IPS-15b (cell line): Measurements from ENCODE around the gene NRGN.

Source experiments
- H3K27me3 ChIP-seq: one replicate; pipeline ENCODE4 v1.6.1; 2013; ENCODE audit warnings: low read length; ENCODE audit not compliant: control insufficient read depth, insufficient read depth
- H3K36me3 ChIP-seq: one replicate; pipeline ENCODE4 v1.6.1; 2013; ENCODE audit warnings: low read length; ENCODE audit not compliant: control insufficient read depth, insufficient read depth
- H3K4me1 ChIP-seq: one replicate; pipeline ENCODE4 v1.6.1; 2013; ENCODE audit warnings: mild to moderate bottlenecking, low read length; ENCODE audit not compliant: control insufficient read depth, insufficient read depth
- H3K4me3 ChIP-seq: one replicate; pipeline ENCODE4 v1.5.1; 2013; ENCODE audit warnings: low read depth, low read length
- H3K9ac ChIP-seq: one replicate; pipeline ENCODE4 v1.6.1; 2013; ENCODE audit warnings: low read depth, mild to moderate bottlenecking, low read length
- H3K9me3 ChIP-seq: one replicate; pipeline ENCODE4 v1.6.1; 2013; ENCODE audit warnings: mild to moderate bottlenecking, low read length; ENCODE audit not compliant: control insufficient read depth, insufficient read depth

The NRGN gene

DNA sequence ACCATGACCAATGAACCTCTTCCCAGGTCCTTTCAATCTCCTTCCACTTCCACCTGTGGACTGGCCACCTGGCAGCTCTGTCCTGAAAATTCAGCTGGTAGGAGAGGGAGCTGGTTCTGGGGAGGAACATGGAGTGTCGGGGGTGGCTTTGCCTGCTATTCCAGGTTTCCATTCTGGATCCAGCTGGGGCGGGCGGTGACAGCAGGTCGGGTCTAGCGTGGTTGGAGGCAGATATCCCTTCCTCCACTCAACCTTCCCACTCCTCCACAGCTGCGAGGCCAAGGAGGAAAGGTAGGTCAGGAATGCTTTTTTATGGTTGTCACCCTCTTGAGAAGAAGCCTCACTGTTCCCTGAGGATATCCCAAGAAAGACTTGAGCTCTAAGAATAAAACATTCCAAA lies 3.3 kb downstream of the NRGN start:
- Histone ChIP-seq H3K9ac (no peak overlapping the region), H3K9me3 (no peaks in the 10 kb centered on the region), H3K4me3 (peak overlapping the region; percentile 1), H3K27me3 (peaks cover 91% of the 10 kb centered on the region), H3K36me3 (no peaks in the 10 kb centered on the region), H3K4me1 (peaks cover 12% of the 10 kb centered on the region)

GRCh38 chr11:124745270-124745834 lies 5.6 kb downstream of the NRGN start:
- H3K4me3 ChIP-seq: peak overlapping the region; percentile 85

DNA sequence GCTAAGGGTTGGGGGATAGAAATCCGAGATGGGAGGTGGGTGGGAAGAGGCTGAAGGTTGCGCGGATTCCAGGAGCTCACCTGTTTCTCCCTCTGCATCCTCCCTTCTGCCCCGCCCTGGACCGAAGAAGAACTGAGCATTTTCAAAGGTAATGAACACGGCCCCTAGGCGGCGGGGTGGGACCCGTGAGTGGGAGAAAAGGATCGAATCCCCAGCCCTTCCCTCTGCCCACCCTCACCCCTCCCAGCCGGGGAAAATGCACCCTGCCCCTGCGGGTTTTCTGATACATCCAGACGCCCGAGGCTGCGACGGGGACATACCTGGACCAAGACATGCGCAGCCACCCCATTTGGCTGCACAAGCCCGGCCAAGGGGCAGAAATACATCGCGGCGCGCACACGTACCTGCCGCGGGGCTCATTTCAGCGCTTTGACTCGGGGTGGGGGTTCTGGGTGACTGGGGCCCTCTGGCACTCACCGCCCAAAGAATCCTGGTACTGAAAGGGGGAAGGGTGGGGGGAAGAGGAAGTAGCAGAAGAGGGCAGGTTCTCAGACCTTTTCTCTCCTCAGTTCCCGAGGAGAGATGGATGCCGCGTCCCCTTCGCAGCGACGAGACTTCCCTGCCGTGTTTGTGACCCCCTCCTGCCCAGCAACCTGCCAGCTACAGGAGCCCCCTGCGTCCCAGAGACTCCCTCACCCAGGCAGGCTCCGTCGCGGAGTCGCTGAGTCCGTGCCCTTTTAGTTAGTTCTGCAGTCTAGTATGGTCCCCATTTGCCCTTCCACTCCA lies 6.3 kb downstream of the NRGN start:
- Histone ChIP-seq H3K27me3 (peaks cover 95% of the 10 kb centered on the region), H3K9ac (no peak overlapping the region)

More at GRCh38 chr11:124745270-124745834, 5.6 kb downstream of the NRGN start:
- Histone ChIP-seq H3K9ac (no peak overlapping the region), H3K4me1 (peaks cover 9% of the 10 kb centered on the region), H3K27me3 (peaks cover 95% of the 10 kb centered on the region), H3K9me3 (no peaks in the 10 kb centered on the region), H3K36me3 (no peaks in the 10 kb centered on the region)

GRCh38 chr11:124746621-124747243 lies 7.0 kb downstream of the NRGN start:
- Histone ChIP-seq H3K4me3 (peak overlapping the region; percentile 85), H3K4me1 (peaks cover 9% of the 10 kb centered on the region), H3K36me3 (no peaks in the 10 kb centered on the region), H3K9me3 (no peaks in the 10 kb centered on the region), H3K27me3 (peaks cover 95% of the 10 kb centered on the region), H3K9ac (no peak overlapping the region)

More for the DNA sequence above, 6.3 kb downstream of the NRGN start:
- H3K9me3 ChIP-seq: no peaks in the 10 kb centered on the region
- peak overlapping the region; percentile 85 for H3K4me3 ChIP-seq
- no peaks in the 10 kb centered on the region for H3K36me3 ChIP-seq
- H3K4me1 ChIP-seq: peaks cover 9% of the 10 kb centered on the region

DNA sequence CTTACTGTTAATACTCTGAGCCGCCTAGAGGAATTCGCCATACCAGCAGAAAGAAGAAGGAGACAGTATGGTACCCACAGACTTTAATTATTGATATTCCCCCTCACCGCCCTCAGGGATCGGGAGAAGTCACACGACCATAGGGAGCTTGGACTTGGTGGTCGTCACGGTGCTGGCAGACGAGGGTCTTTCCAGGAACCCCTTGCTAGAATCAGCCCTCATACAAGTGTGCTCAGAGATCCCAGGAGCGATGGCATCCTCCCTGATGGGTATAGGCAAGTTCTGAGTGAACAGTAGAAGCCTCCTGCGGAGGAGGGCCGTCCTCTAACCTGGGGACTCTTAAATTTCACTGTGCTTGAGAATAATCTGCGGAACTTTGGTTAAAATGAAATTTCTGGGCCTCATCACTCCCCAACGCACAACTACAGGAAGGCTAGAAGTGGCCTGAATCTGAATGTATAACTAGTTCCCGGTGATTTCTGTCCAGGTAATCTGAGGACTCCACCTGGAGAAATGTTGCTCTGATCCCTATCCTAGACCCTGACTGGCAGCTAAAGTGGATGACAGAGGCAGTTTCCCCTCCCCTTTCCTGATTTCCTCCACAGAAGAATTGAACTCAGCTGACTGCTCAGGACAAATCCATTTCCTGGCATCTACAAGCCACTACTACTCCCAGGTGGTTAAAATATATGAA lies 7.8 kb downstream of the NRGN start:
- no peaks in the 10 kb centered on the region for H3K36me3 ChIP-seq
- no peak overlapping the region for H3K9ac ChIP-seq
- H3K4me3 ChIP-seq: peak overlapping the region; percentile 51
- peaks cover 95% of the 10 kb centered on the region for H3K27me3 ChIP-seq
- no peaks in the 10 kb centered on the region for H3K9me3 ChIP-seq
- peaks cover 12% of the 10 kb centered on the region for H3K4me1 ChIP-seq

- H3K4me1 ChIP-seq: peaks cover 12% of the 10 kb centered on the region
- no peak overlapping the region for H3K9ac ChIP-seq
- H3K27me3 ChIP-seq: peaks cover 95% of the 10 kb centered on the region
- no peak overlapping the region for H3K4me3 ChIP-seq
- no peaks in the 10 kb centered on the region for H3K9me3 ChIP-seq
- no peaks in the 10 kb centered on the region for H3K36me3 ChIP-seq
Observed at GRCh38 chr11:124748100-124748418, 8.3 kb downstream of the NRGN start.

DNA sequence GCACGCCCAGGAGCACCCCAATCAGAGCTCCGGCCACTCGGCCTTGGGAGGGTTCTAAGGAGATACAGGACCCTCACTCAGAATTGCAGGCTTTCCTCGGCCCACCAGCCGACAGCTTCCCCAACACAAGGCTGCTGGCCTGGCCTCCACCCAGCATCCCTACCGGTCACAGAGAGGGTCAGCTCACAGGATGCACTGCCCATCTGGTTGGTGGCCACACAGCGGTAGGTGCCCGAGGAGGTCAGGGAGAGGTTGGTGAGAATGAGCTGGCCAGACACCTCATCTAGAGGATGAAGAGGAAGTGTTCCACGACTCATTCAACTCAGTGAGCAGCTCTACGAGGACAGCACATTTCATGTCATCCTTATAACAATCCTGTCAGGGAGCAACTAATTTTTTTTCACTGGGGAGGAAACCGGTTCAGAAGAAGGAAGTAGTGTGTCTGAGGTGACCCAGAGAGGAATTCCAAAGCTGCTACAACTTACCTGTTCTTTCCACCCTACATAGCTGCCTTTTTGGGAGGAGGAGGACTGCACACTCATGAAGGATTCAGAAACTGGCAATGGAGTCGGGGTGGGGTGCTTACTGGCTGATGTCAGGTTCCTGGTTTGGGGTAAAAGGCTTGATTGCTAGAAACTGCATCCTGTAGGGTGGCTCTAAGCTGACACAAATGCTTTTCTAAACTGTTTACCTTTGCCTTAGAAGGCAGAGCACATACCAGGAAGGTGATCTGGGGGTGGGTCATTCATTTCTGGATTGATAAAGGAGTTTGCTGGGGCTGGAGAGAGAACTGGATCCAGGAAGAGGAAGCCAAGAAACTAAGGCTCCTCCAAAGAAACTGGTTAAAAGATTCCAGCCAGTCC lies 9.0 kb downstream of the NRGN start:
- no peaks in the 10 kb centered on the region for H3K36me3 ChIP-seq
- H3K4me3 ChIP-seq: no peak overlapping the region
- peaks cover 12% of the 10 kb centered on the region for H3K4me1 ChIP-seq
- H3K27me3 ChIP-seq: peaks cover 95% of the 10 kb centered on the region
- no peak overlapping the region for H3K9ac ChIP-seq
- H3K9me3 ChIP-seq: no peaks in the 10 kb centered on the region

DNA sequence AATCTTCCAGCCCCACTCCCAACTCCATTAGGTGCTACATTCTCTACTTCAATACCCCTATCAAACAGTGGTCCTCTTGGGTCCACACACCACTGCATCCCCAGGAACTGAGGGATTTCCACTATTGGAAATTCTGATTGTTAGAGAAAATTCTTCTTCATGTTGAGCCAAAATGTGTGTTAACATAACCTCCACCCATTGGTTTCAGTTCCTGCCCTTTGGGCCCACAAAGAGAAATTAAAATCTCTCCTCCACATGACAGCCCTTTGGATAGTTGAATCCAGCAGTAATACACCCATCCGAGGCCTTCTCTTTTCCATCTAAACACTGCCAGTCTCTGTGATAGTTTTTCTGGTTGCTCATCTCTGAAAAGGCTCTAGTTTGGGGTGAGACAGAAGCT lies 10.2 kb downstream of the NRGN start:
- Histone ChIP-seq H3K4me1 (peaks cover 12% of the 10 kb centered on the region), H3K27me3 (peaks cover 95% of the 10 kb centered on the region), H3K9me3 (no peaks in the 10 kb centered on the region), H3K36me3 (no peaks in the 10 kb centered on the region), H3K9ac (no peak overlapping the region), H3K4me3 (no peak overlapping the region)

- Histone ChIP-seq H3K4me3 (peak overlapping the region; percentile 37), H3K4me1 (peaks cover 12% of the 10 kb centered on the region), H3K9ac (peak overlapping the region; percentile 17), H3K36me3 (no peaks in the 10 kb centered on the region), H3K9me3 (no peaks in the 10 kb centered on the region), H3K27me3 (peaks cover 95% of the 10 kb centered on the region)
Observed at GRCh38 chr11:124751391-124751740, 11.6 kb downstream of the NRGN start.

DNA sequence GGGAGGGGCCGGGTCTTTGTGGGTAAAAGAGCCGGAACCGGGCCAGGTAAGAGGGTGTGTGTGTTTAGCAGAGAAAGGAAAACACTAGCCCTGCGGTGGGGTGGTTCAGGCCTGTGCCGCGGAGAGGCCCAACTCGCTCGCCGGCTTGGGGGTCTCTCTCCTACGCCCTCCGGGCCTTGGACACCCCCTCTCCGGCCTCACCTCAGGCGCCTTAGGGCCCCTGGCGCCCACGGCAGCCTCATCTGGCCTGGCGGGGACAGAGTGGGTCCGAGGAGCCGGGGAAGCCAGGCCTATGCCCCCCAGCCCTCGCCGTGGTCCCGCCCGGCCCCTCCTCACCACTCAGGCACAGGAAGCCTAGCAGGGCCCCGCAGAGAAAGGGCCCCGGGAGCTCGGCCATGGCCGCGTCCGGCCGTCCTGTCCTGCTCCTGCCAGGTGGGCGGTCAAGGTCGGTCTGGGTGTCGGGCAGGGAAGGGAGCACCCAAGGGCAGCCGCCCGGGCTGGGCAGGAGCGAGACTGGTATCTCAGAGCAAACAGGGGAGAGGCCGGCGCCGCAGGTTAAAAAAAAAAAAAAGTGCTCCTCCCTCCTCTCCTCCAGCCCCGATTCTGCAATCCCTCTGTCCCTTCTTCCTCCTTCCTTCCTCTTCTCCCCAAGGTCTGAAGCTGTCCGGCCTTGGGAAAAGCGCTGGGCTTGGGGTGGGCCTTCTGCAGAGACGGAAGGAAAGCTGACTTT lies 12.2 kb downstream of the NRGN start, which contains the start of gene VSIG2:
Gene VSIG2, minus strand, starts transcription at position 515 of the 730 bp plus-strand sequence. Its CDS starts 118 bp downstream, at position 397.
- peaks cover 12% of the 10 kb centered on the region for H3K4me1 ChIP-seq
- no peaks in the 10 kb centered on the region for H3K36me3 ChIP-seq
- peak within 1 kb of the TSS; percentile 17 for H3K9ac ChIP-seq
- H3K4me3 ChIP-seq: peak within 1 kb of the TSS; percentile 37
- no peaks in the 10 kb centered on the region for H3K9me3 ChIP-seq
- H3K27me3 ChIP-seq: peaks cover 100% of the 10 kb centered on the region
